Smooth muscle cell (in vitro differentiated cells): Measurements from ENCODE around the gene ENAM. TPM values are rescaled to one million over a fixed set of nuclear protein-coding genes. Genes with fewer than 3 reads are reported as not detected.

Experiments
- DNase-seq: peaks from one replicate; lab custom pipeline; 2025; ENCODE audit not compliant: unreplicated experiment; lab: John Stamatoyannopoulos, UW
- H2AFZ ChIP-seq: fragments of 200-600 bp; sonication (generic); 2 replicates; pipeline ENCODE4 v1.6.0; 2016; ENCODE audit warnings: antibody characterized with exemption, low read depth, mild to moderate bottlenecking
- H3F3A ChIP-seq: fragments of 200-600 bp; sonication (generic); 2 replicates; pipeline ENCODE4 v1.6.0; 2017; ENCODE audit warnings: antibody characterized with exemption, low read depth
- H3K27ac ChIP-seq: fragments of 200-600 bp; sonication (generic); 2 replicates; pipeline ENCODE4 v1.5.1; 2016; ENCODE audit warnings: low read depth, mild to moderate bottlenecking
- H3K27me3 ChIP-seq: fragments of 200-600 bp; sonication (generic); 2 replicates; pipeline ENCODE4 v1.6.1; 2016; ENCODE audit warnings: low read depth, mild to moderate bottlenecking
- H3K36me3 ChIP-seq: fragments of 200-600 bp; sonication (generic); 2 replicates; pipeline ENCODE4 v1.5.1; 2016; ENCODE audit warnings: low read depth
- H3K4me1 ChIP-seq: fragments of 200-600 bp; sonication (generic); 2 replicates; pipeline ENCODE4 v1.5.1; 2016; ENCODE audit warnings: low read depth
- H3K4me2 ChIP-seq: fragments of 200-600 bp; sonication (generic); 2 replicates; pipeline ENCODE4 v1.6.0; 2016; ENCODE audit warnings: mild to moderate bottlenecking
- H3K4me3 ChIP-seq: fragments of 200-600 bp; sonication (generic); 2 replicates; pipeline ENCODE4 v1.5.1; 2016; ENCODE audit warnings: mild to moderate bottlenecking
- H3K79me2 ChIP-seq: fragments of 200-600 bp; sonication (generic); 2 replicates; pipeline ENCODE4 v1.6.0; 2016; ENCODE audit warnings: low read depth, mild to moderate bottlenecking
- H3K9ac ChIP-seq: fragments of 200-600 bp; sonication (generic); 2 replicates; pipeline ENCODE4 v1.6.0; 2016; ENCODE audit warnings: low read depth
- H3K9me3 ChIP-seq: fragments of 200-600 bp; sonication (generic); replicated peaks from 2 replicates; pipeline ENCODE4 v1.5.1; 2016; ENCODE audit warnings: low read depth
- H4K20me1 ChIP-seq: fragments of 200-600 bp; sonication (generic); 2 replicates; pipeline ENCODE4 v1.6.0; 2016; ENCODE audit warnings: low read depth
- WGBS: methylation state at CpG from one replicate; pipeline ENCODE4 v1.1.7; 2016; ENCODE audit warnings: low lambda C conversion rate; 5-methylcytosine and 5-hydroxymethylcytosine counted together
- polyA plus RNA-seq: library from polyadenylated mRNA; unstranded; fragments of >200 nt; fragmentation: Nextera tagmentation; extraction: Ambion mirVana; gene quantifications from 2 replicates; pipeline ENCODE4 v1.2.1, GENCODE V29; 2016
- total RNA-seq: library from RNA; depleted of rRNA; stranded (reverse); fragments of >200 nt; gene quantifications from 2 replicates; pipeline ENCODE4 v1.2.3, GENCODE V29; 2014
- TF ChIP-seq, protein P1 (sequence below): fragments of 200-600 bp; sonication (generic); IDR thresholded peaks from 2 replicates; pipeline ENCODE4 v1.5.1; 2017; ENCODE audit warnings: borderline replicate concordance, mild to moderate bottlenecking, antibody characterized with exemption; ENCODE audit not compliant: insufficient read depth, poor library complexity, severe bottlenecking

Gene ENAM
- total and polyA plus RNA-seq, 2 experiments from 2014 or later, result not detected

GRCh38 chr4:70687392-70687791 lies 58.8 kb downstream of the ENAM start:
- Histone ChIP-seq H3F3A (peaks cover 8% of the 10 kb centered on the region), H3K27ac (peak overlapping the region; percentile 92), H3K27me3 (peaks cover 3% of the 10 kb centered on the region), H3K4me1 (peaks cover 21% of the 10 kb centered on the region), H3K9ac (peak overlapping the region; percentile 86), H3K9me3 (no peaks in the 10 kb centered on the region), H3K79me2 (peaks cover 35% of the 10 kb centered on the region), H3K4me3 (peak overlapping the region; percentile 65), H3K36me3 (no peaks in the 10 kb centered on the region), H3K4me2 (peak overlapping the region; percentile 95), H2AFZ (peak overlapping the region; percentile 93), H4K20me1 (peaks cover 20% of the 10 kb centered on the region)
- WGBS, result 85% methylated on average over 13 of the region's 13 CpGs
- no peak for DNase-seq
- TF ChIP-seq, protein P1, sequence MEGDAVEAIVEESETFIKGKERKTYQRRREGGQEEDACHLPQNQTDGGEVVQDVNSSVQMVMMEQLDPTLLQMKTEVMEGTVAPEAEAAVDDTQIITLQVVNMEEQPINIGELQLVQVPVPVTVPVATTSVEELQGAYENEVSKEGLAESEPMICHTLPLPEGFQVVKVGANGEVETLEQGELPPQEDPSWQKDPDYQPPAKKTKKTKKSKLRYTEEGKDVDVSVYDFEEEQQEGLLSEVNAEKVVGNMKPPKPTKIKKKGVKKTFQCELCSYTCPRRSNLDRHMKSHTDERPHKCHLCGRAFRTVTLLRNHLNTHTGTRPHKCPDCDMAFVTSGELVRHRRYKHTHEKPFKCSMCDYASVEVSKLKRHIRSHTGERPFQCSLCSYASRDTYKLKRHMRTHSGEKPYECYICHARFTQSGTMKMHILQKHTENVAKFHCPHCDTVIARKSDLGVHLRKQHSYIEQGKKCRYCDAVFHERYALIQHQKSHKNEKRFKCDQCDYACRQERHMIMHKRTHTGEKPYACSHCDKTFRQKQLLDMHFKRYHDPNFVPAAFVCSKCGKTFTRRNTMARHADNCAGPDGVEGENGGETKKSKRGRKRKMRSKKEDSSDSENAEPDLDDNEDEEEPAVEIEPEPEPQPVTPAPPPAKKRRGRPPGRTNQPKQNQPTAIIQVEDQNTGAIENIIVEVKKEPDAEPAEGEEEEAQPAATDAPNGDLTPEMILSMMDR, result no peak

DNA sequence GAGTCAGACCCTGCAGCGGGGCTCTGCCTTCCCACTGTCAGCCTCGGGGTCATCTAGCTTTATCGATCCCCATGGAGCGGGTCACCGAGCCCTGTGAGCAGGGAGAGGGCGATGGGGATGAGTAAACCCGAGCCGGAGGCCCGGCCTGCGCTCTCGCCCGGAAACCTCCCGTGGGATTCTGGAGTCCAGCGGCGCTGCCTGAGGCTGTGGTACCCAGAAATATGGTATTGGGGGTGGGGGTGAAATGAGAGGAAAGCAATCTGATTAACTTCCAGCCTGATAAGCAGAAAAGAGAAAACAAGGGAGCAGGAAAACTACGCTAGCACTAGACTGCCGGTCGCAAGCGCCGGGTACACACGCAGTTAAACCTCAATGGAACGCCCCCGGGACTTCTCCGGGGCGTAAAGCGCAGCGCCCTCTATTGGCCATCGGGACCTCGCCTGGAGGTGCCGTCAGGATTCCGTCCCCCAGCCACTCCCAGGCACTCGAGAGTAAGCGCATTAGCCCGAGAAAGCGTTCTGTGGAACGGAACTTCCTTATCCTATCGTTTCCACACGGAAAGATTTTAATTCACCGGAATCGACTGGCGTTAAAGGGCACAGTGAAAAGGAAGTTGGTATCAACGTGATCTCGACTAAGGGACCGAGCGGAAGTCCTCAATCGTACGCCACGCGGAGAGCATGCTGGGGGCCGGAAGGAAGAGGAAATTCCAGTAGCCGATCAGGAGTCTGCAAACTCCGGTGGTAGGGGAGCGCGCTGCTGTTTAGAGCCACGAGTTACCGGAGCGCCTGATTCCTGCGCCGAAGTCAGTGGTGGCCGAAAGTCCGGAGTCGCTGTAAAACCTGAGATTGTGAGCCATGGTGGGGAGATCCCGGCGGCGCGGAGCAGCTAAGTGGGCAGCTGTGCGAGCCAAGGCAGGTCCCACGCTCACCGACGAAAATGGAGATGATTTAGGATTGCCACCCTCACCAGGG lies 59.6 kb downstream of the ENAM start, which contains the start of gene UTP3:
UTP3 (plus strand) TSS at position 712 of the 974 bp plus-strand sequence; CDS start at position 858, 146 bp downstream.
- peak within 1 kb of the TSS; percentile 93 for H2AFZ ChIP-seq
- TF ChIP-seq, protein P1, result peak; percentile 96

GRCh38 chr4:70688795-70689231 lies 60.3 kb downstream of the ENAM start:
- Histone ChIP-seq H3K4me3 (peak overlapping the region; percentile 65), H3K9me3 (no peaks in the 10 kb centered on the region), H2AFZ (peak overlapping the region; percentile 57), H3K27ac (peak overlapping the region; percentile 92), H3K27me3 (peaks cover 3% of the 10 kb centered on the region), H3K36me3 (no peaks in the 10 kb centered on the region), H3F3A (peaks cover 8% of the 10 kb centered on the region), H4K20me1 (peaks cover 20% of the 10 kb centered on the region), H3K4me2 (peak overlapping the region; percentile 95), H3K79me2 (peaks cover 35% of the 10 kb centered on the region), H3K4me1 (peaks cover 21% of the 10 kb centered on the region), H3K9ac (peak overlapping the region; percentile 52)
- TF ChIP-seq, protein P1, result no peak
- no peak for DNase-seq
- 1% methylated on average over 19 of the region's 19 CpGs for WGBS

More for the DNA sequence above, 59.6 kb downstream of the ENAM start, which contains the start of gene UTP3:
- Histone ChIP-seq H3F3A (peaks cover 8% of the 10 kb centered on the region), H3K9ac (peak within 1 kb of the TSS; percentile 86), H3K36me3 (no peaks in the 10 kb centered on the region), H3K4me1 (peaks cover 21% of the 10 kb centered on the region), H3K4me3 (peak within 1 kb of the TSS; percentile 65), H3K27me3 (peaks cover 3% of the 10 kb centered on the region), H3K9me3 (no peaks in the 10 kb centered on the region), H4K20me1 (peaks cover 20% of the 10 kb centered on the region), H3K79me2 (peaks cover 35% of the 10 kb centered on the region), H3K4me2 (peak within 1 kb of the TSS; percentile 95), H3K27ac (peak within 1 kb of the TSS; percentile 92)
- DNase-seq, result peak; percentile 81
- 2% methylated on average over 70 of the region's 70 CpGs for WGBS
